Right cardiac atrium (tissue), 5 donors: ENCODE measurements around the gene MAPKBP1. TPM values are rescaled to one million over a fixed set of nuclear protein-coding genes. Genes with fewer than 3 reads are reported as not detected.
A peak's percentile ranks its signal among the peaks of the same experiment; 100 is the strongest.

ENCODE experiments used
- ATAC-seq, 2 donors: fragments of 200-7000 bp; cut with Tn5 transposase; one replicate each; pipeline versions ENCODE4 v1.8.0 to v1.9.1; 2020; ENCODE audit warnings: moderate library complexity in 2 of 2, mild to moderate bottlenecking in 1 of 2
- DNase-seq, 3 donors: peaks; one replicate each; pipeline ENCODE4 v3.0.0-alpha.2; 2020
- H3K27ac ChIP-seq: one replicate; pipeline ENCODE4 v1.5.1; 2013; ENCODE audit warnings: mild to moderate bottlenecking, low read length, control low read depth, moderate library complexity
- H3K27me3 ChIP-seq: one replicate; pipeline ENCODE4 v1.6.1; 2013; ENCODE audit not compliant: control insufficient read depth, insufficient read depth
- H3K4me1 ChIP-seq: one replicate; pipeline ENCODE4 v1.6.1; 2013; ENCODE audit warnings: low read length; ENCODE audit not compliant: control insufficient read depth, insufficient read depth
- H3K4me3 ChIP-seq: one replicate; pipeline ENCODE4 v1.5.1; 2013; ENCODE audit warnings: low read length, control low read depth
- H3K9me3 ChIP-seq: one replicate; pipeline ENCODE4 v1.6.1; 2013; ENCODE audit warnings: low read length; ENCODE audit not compliant: control insufficient read depth
- WGBS: extraction: QIAGEN DNeasy Blood & Tissue Kit; methylation state at CpG from one replicate; pipeline ENCODE4 v1.1.7; 2013; 5-methylcytosine and 5-hydroxymethylcytosine counted together
- intact Hi-C, 4 donors: fragments of 100-400 bp; cut with DNase I; formaldehyde crosslinking; loops; one replicate each; pipeline versions ENCODE4 v1.11.0 to v1.14.0; 2022 to 2023
- polyA plus RNA-seq: library from polyadenylated mRNA; stranded (reverse); fragments of 200-250 nt; gene quantifications from one replicate; pipeline ENCODE4 v1.2.3, GENCODE V29; 2013
- total RNA-seq, 4 donors: library from RNA; stranded (reverse); fragmentation: NEBNext Ultra II Directional; extraction: Animal tissue kit (Norgen Biotek cat#: 25700); gene quantifications; one replicate each; pipeline ENCODE4 v1.2.1, GENCODE V29; 2021
- donor health status: healthy with polysubstance abuse.
- donor health status: DM: no; HTN: yes; CAD: no.
- donor health status: DM: no; HTN: no; CAD: no.
- donor health status: DM: no; HTN: yes; CAD: no; lungs with severe emphysema.
- donor health status: DM: yes; HTN: yes; CAD: no.

Gene MAPKBP1
- total and polyA plus RNA-seq, 5 donors = 11.2 to 20.4 (median 19.2) TPM

GRCh38 chr15:41756198-41756597 lies 18.1 kb upstream of the MAPKBP1 start:
- Histone ChIP-seq H3K9me3 (no peaks in the 10 kb centered on the region), H3K27ac (no peak overlapping the region), H3K4me3 (no peak overlapping the region), H3K4me1 (no peaks in the 10 kb centered on the region), H3K27me3 (no peaks in the 10 kb centered on the region)
- ATAC-seq = no peak
- intact Hi-C loops = no loop called here
- DNase-seq = no peak
- whole genome bisulfite sequencing = 92% methylated on average over 2 of the region's 2 CpGs

GRCh38 chr15:41772720-41773331 lies 1.5 kb upstream of the MAPKBP1 start:
- Histone ChIP-seq H3K4me3 (no peak overlapping the region), H3K4me1 (peaks cover 9% of the 10 kb centered on the region), H3K27me3 (no peaks in the 10 kb centered on the region), H3K9me3 (no peaks in the 10 kb centered on the region), H3K27ac (no peak overlapping the region)
- intact Hi-C loops = loop anchor here (2.0 to 10.0 kb wide), 3 partner anchors 39 to 132 kb away; no protein-coding TSS in a partner anchor
- DNase-seq (peak in 1 of 3 donors; percentile 60), ATAC-seq (peak; percentile 46 to 49)
- 58% methylated on average over 8 of the region's 8 CpGs for WGBS

GRCh38 chr15:41773332-41773728 lies 954 bp upstream of the MAPKBP1 start:
- whole genome bisulfite sequencing = 27% methylated on average over 5 of the region's 5 CpGs
- Histone ChIP-seq H3K27me3 (no peaks in the 10 kb centered on the region), H3K27ac (peak overlapping the region; percentile 57), H3K4me1 (peaks cover 9% of the 10 kb centered on the region), H3K9me3 (no peaks in the 10 kb centered on the region), H3K4me3 (no peak overlapping the region)
- ATAC-seq = no peak
- DNase-seq = no peak
- intact Hi-C loops = loop anchor here (2.0 to 10.0 kb wide), 3 partner anchors 39 to 131 kb away; no protein-coding TSS in a partner anchor

GRCh38 chr15:41773729-41774061 lies 589 bp upstream of the MAPKBP1 start:
- Histone ChIP-seq H3K9me3 (no peaks in the 10 kb centered on the region), H3K27me3 (no peaks in the 10 kb centered on the region), H3K4me1 (peaks cover 9% of the 10 kb centered on the region), H3K4me3 (peak overlapping the region; percentile 31), H3K27ac (peak overlapping the region; percentile 57)
- no peak for DNase-seq
- WGBS = 4% methylated on average over 7 of the region's 7 CpGs
- ATAC-seq = no peak
- intact Hi-C loops = loop anchor here (2.0 to 10.0 kb wide), 4 partner anchors 37 to 131 kb away; no protein-coding TSS in a partner anchor

GRCh38 chr15:41774882-41775417 lies 666 bp downstream of the MAPKBP1 start:
- intact Hi-C loops = loop anchor here in 3 of 4 donors (2.0 to 10.0 kb wide), 3 partner anchors 36 to 130 kb away; no protein-coding TSS in a partner anchor
- WGBS = 8% methylated on average over 19 of the region's 19 CpGs
- Histone ChIP-seq H3K4me3 (peak overlapping the region; percentile 59), H3K4me1 (peaks cover 11% of the 10 kb centered on the region), H3K27me3 (no peaks in the 10 kb centered on the region), H3K27ac (peak overlapping the region; percentile 56), H3K9me3 (no peaks in the 10 kb centered on the region)
- DNase-seq (no peak), ATAC-seq (peak in 1 of 2 donors; percentile 42)

GRCh38 chr15:41775651-41776050 lies 1.4 kb downstream of the MAPKBP1 start:
- WGBS = 42% methylated on average over 2 of the region's 2 CpGs
- Histone ChIP-seq H3K27me3 (no peaks in the 10 kb centered on the region), H3K4me3 (peak overlapping the region; percentile 59), H3K4me1 (peaks cover 11% of the 10 kb centered on the region), H3K27ac (no peak overlapping the region), H3K9me3 (no peaks in the 10 kb centered on the region)
- DNase-seq (no peak), ATAC-seq (no peak)
- intact Hi-C loops = loop anchor here in 2 of 4 donors (2.0 to 10.0 kb wide), 3 partner anchors 33 to 129 kb away; no protein-coding TSS in a partner anchor

- Histone ChIP-seq H3K27me3 (no peaks in the 10 kb centered on the region), H3K4me3 (no peak overlapping the region), H3K4me1 (peaks cover 11% of the 10 kb centered on the region), H3K9me3 (no peaks in the 10 kb centered on the region), H3K27ac (no peak overlapping the region)
- no peak for DNase-seq
- intact Hi-C loops = loop anchor here in 2 of 4 donors (2.0 to 10.0 kb wide), 2 partner anchors 31 to 127 kb away; no protein-coding TSS in a partner anchor
- 80% methylated on average over 1 of the region's 1 CpG for WGBS
- no peak for ATAC-seq
These were observed 3.2 kb downstream of the MAPKBP1 start for GRCh38 chr15:41777421-41777973.

GRCh38 chr15:41778521-41778920 lies 4.2 kb downstream of the MAPKBP1 start:
- H3K27ac ChIP-seq = no peak overlapping the region
- no peak for ATAC-seq
- no peaks in the 10 kb centered on the region for H3K27me3 ChIP-seq
- no peaks in the 10 kb centered on the region for H3K9me3 ChIP-seq
- H3K4me1 ChIP-seq = peaks cover 11% of the 10 kb centered on the region
- intact Hi-C loops = loop anchor here in 1 of 4 donors (10.0 kb wide), 1 partner anchor 126 kb away; no protein-coding TSS in a partner anchor
- H3K4me3 ChIP-seq = no peak overlapping the region
- DNase-seq = no peak
- WGBS = 75% methylated on average over 1 of the region's 1 CpG

GRCh38 chr15:41779662-41780157 lies 5.4 kb downstream of the MAPKBP1 start:
- DNase-seq (no peak), ATAC-seq (peak; percentile 56 to 66)
- H3K4me1 ChIP-seq = peaks cover 11% of the 10 kb centered on the region
- peak overlapping the region; percentile 59 for H3K27ac ChIP-seq
- no peak overlapping the region for H3K4me3 ChIP-seq
- intact Hi-C loops = loop anchor here in 1 of 4 donors (10.0 kb wide), 1 partner anchor 125 kb away; no protein-coding TSS in a partner anchor
- 69% methylated on average over 4 of the region's 4 CpGs for WGBS
- H3K27me3 ChIP-seq = no peaks in the 10 kb centered on the region
- no peaks in the 10 kb centered on the region for H3K9me3 ChIP-seq

- no peaks in the 10 kb centered on the region for H3K9me3 ChIP-seq
- no peaks in the 10 kb centered on the region for H3K27me3 ChIP-seq
- WGBS = 35% methylated on average over 2 of the region's 2 CpGs
- no peak overlapping the region for H3K4me3 ChIP-seq
- H3K4me1 ChIP-seq = peaks cover 8% of the 10 kb centered on the region
- intact Hi-C loops = no loop called here
- no peak overlapping the region for H3K27ac ChIP-seq
- DNase-seq = no peak
- ATAC-seq = no peak
These were observed 6.0 kb downstream of the MAPKBP1 start for GRCh38 chr15:41780266-41780665.

- 47% methylated on average over 1 of the region's 1 CpG for WGBS
- Histone ChIP-seq H3K27me3 (no peaks in the 10 kb centered on the region), H3K9me3 (no peaks in the 10 kb centered on the region), H3K4me1 (peaks cover 5% of the 10 kb centered on the region), H3K4me3 (no peak overlapping the region), H3K27ac (no peak overlapping the region)
- no peak for ATAC-seq
- no peak for DNase-seq
- intact Hi-C loops = no loop called here
These were observed 6.4 kb downstream of the MAPKBP1 start for GRCh38 chr15:41780727-41781126.
